GM12891 (cell line): ENCODE data around the gene KCNJ14.

Experiments used
- PAX5 ChIP-seq: IDR thresholded peaks from 2 replicates; pipeline ENCODE4 v1.6.1; 2011; ENCODE audit warnings: low read length, moderate library complexity, mild to moderate bottlenecking; ENCODE audit not compliant: insufficient read depth, severe bottlenecking
- POLR2A ChIP-seq: IDR thresholded peaks from 2 replicates; pipeline ENCODE4 v1.6.1; 2011; ENCODE audit warnings: low read depth, low read length, control low read depth
- POLR2AphosphoS5 ChIP-seq: IDR thresholded peaks from 2 replicates; pipeline ENCODE4 v1.6.1; 2011; ENCODE audit warnings: low read depth, low read length, control low read depth
- SPI1 ChIP-seq: IDR thresholded peaks from 2 replicates; pipeline ENCODE4 v1.6.1; 2011; ENCODE audit warnings: low read depth, low read length, control low read depth
- TAF1 ChIP-seq: IDR thresholded peaks from 2 replicates; pipeline ENCODE4 v1.6.1; 2011; ENCODE audit warnings: low read depth, low read length, control low read depth

DNA sequence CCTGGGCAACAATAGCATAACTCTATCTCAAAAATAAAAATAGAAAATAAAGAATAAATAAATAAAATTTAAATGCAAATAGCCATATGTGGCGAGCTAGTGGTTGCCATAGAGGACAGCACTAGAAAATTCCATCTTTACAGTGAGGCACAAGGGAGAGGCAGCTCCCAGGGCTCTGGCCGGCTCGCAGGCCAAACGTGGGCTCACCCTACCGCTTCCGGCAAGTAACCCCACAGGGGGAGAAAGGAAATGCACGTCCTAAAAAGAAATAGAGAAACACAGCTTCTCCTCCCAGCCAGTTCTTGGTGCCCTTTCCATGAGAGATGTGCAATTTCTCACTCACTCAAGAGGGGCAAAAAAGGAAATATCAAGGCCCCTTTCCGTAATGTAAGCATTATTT, 22.0 kb upstream of the KCNJ14 start:
- no peak for TF ChIP-seq POLR2A
- no peak for TF ChIP-seq POLR2AphosphoS5
- no peak for TF ChIP-seq TAF1
- TF ChIP-seq SPI1, result no peak
- no peak for TF ChIP-seq PAX5
